GM19099 (cell line): ENCODE data around the gene LAMC1.

ENCODE experiments used
- POLR2A ChIP-seq: IDR thresholded peaks from 3 replicates; pipeline ENCODE4 v1.6.1; 2011; ENCODE audit warnings: low read depth; ENCODE audit not compliant: insufficient read length; ENCODE audit errors: extremely low read depth

LAMC1 gene

DNA sequence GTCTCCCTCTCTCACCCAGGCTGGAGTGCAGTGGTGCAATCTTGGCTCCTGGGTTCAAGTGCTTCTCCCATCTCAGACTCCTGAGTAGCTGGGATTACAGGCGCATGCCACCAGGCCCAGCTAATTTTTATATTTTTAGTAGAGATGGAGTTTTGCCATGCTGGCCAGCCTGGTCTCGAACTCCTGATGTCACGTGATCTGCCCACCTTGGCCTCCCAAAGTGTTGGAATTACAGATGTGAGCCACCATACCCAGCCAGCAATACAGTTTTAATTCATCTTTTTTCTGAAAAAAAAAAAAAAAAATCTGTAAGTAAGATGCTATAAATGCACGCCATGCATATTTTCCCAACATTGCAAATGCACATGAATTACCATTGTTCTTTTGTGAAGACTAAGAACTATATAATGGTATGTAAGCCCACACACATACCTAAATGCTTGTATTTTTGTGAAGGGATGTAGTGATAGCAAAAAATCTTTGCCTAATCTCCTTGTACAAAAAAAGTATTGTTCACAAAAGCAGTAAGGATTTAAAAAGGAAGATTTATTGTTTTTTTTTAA lies 170.8 kb downstream of the LAMC1 start:
- TF ChIP-seq POLR2A = no peak

- no peak for TF ChIP-seq POLR2A
Measured at GRCh38 chr1:183194527-183195141, 171.4 kb downstream of the LAMC1 start.

- no peak for TF ChIP-seq POLR2A
Measured at GRCh38 chr1:183195142-183195574, 171.9 kb downstream of the LAMC1 start.
